KOPT-K1 (cell line): ENCODE results near the gene PYHIN1.

ENCODE experiments used
- H3K27ac ChIP-seq: fragments of 200-600 bp; sonication (generic); 2 replicates; pipeline ENCODE4 v1.5.1; 2016; ENCODE audit warnings: antibody characterized with exemption, mild to moderate bottlenecking, low read depth, low read length; ENCODE audit not compliant: poor library complexity, severe bottlenecking
- H3K36me3 ChIP-seq: fragments of 200-600 bp; sonication (generic); 2 replicates; pipeline ENCODE4 v1.5.1; 2017; ENCODE audit warnings: antibody characterized with exemption, mild to moderate bottlenecking, low read length, moderate library complexity; ENCODE audit not compliant: insufficient read depth
- H3K9me3 ChIP-seq: fragments of 200-600 bp; sonication (generic); 2 replicates; pipeline ENCODE4 v1.5.1; 2017; ENCODE audit warnings: antibody characterized with exemption, low read length, mild to moderate bottlenecking; ENCODE audit not compliant: insufficient read depth, poor library complexity, severe bottlenecking

PYHIN1 gene

DNA sequence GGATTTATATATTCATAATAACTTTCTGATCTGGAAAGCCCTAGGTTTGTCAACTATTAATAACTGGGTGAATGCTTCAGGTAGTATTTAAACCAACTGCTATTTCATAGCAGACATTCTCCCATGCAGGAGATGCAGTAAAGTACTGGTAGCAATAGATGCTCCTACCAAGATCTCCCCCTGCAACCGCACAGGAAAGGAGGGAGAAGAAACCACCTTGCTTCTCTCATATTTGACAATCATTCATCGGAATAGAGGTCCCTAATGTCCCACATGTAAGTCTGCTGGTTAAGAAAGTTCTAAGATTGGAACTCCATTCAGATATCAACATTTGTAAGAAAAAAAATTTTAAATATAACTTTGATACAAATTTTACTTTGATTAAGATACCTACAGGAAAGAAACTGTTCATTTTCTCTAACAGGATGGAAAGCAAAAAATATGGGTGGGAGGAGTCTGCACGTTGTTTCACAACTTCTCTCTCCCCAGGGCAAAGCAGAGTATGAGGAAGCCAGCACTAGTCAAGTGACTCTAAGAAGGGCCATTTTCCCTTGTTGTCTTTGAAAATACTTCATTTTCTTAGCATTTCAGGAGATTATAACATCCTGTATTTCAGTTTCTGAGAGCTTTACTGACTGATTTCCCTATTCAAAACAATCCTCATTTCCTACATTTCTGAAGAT, at the start of gene PYHIN1:
PYHIN1 (plus strand) TSS at position 498 of the 683 bp plus-strand sequence. CDS start 5,359 bp downstream, outside the sequence.
- Histone ChIP-seq H3K27ac (peak within 1 kb of the TSS; percentile 93), H3K36me3 (peaks cover 3% of the 10 kb centered on the region; the same call in 1 of the 2 replicates), H3K9me3 (peaks cover 16% of the 10 kb centered on the region)

DNA sequence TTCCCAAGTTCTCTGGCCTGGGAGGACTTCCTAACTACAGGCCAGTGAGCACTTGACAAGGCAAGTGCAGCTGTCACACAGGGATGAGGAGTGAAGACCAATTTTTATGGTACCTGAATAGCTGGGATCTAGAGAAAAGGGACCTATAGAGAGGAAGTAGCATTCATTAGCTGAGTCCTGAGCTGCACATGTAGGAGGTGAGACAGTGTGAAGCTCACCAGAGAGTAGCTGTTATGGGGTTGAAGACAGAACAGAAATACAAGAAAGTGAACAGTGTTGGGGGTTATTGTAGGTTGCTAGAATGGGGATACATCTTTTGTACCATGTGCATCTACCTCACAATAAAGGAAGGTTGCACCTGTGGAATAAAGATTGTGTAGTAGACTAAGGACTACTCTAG, 37.7 kb upstream of the PYHIN1 start:
- Histone ChIP-seq H3K36me3 (no peaks in the 10 kb centered on the region), H3K27ac (no peak overlapping the region), H3K9me3 (no peaks in the 10 kb centered on the region)

DNA sequence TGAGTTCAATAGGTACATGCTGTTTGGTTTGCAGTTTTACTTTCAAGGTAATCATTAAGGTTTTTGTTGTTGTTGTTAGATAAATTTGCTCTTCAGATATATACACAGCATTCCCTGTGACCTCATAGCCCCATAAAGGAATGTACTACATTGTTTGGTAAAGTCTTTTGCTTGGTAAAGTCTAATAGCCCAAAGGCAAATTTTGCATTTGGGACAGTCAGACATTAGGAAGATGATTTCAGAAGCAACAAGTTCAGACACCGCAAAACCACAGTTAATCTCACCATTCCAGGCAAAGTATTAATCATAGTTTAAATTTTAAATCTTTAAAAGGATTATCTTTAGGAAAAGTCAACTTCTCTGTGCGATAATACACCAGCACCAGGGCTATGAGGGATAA, 32.6 kb upstream of the PYHIN1 start:
- Histone ChIP-seq H3K9me3 (no peaks in the 10 kb centered on the region), H3K27ac (no peak overlapping the region), H3K36me3 (no peaks in the 10 kb centered on the region)

DNA sequence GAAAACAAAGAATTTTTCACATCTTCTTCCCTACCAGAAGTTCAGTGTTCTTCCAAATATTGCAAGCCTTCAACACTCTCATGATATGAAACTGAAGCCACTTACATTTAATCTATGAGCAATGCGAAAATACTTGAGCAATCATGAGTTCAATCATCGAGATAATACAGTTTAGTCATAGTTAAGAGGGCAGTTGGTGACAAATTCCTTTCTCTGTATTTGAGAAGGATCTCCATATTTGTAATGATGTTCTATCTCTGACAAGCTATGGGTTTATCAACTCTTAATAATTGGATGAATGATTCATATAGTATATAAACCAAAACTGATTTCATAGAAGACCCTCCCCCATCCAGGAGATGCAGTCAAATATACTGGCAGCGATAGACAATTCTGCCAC, 29.7 kb upstream of the PYHIN1 start:
- H3K9me3 ChIP-seq: no peaks in the 10 kb centered on the region
- no peaks in the 10 kb centered on the region for H3K36me3 ChIP-seq
- H3K27ac ChIP-seq: no peak overlapping the region

DNA sequence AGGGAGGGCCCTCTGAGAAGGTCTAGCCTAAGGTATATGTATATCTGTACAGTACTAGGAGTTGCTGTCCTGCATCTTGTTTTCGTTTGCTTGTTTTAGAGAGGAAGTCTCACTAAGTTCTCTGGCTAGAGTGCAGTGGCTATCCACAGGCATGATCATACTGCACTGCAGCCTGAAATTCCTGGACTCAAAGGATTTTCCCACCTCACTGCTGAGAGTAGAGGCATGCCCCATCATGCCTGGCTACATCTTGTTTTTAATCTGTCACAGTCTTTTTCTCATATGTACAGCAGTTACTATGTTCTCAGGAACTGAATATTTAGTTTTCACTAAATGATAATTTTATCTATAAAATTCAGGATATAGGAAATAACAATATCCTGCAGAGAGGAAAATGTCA, 15.3 kb upstream of the PYHIN1 start:
- Histone ChIP-seq H3K36me3 (no peaks in the 10 kb centered on the region), H3K9me3 (peaks cover 35% of the 10 kb centered on the region), H3K27ac (no peak overlapping the region)

DNA sequence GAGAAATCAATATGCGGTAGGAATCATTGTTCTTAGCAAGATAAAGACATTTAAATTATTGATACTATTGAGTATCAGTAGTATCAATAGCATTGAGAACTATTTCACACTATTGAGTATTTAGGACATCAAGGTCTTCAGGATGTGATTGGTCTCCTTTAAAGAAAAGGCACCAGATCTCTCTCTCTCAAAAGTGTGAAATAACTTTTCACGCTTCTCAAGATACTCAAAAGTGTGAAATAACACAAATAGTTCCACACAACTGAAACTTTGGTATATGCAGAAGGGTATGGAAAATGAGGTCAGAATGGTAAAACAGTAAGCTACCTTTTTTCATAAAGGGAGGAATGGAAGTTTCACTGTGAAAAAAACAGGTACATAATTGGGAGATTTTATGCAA, 6.7 kb upstream of the PYHIN1 start:
- H3K27ac ChIP-seq: no peak overlapping the region

DNA sequence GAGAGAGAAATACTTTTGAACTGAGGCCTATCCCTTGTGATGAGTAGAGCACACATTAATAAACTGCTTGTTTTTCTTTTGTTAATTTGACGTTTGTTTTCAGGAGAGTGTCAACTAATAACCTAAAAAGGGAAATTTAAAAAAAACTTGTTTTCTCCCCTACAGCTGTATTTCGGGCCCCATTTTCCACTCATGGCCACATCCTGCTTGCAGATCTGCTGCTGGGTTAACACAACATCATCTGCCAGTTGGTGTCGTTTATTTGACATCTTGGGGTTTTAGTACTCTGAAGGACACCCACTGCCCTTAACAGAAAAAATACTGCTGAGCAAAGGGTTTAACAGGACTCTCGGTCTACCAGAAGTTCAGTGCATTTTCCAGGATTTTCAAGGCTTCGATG, 848 bp upstream of the PYHIN1 start:
- Histone ChIP-seq H3K27ac (peak overlapping the region; percentile 93), H3K9me3 (peaks cover 16% of the 10 kb centered on the region), H3K36me3 (no peaks in the 10 kb centered on the region)

More for the DNA sequence above, 6.7 kb upstream of the PYHIN1 start:
- Histone ChIP-seq H3K36me3 (no peaks in the 10 kb centered on the region), H3K9me3 (peaks cover 32% of the 10 kb centered on the region)

DNA sequence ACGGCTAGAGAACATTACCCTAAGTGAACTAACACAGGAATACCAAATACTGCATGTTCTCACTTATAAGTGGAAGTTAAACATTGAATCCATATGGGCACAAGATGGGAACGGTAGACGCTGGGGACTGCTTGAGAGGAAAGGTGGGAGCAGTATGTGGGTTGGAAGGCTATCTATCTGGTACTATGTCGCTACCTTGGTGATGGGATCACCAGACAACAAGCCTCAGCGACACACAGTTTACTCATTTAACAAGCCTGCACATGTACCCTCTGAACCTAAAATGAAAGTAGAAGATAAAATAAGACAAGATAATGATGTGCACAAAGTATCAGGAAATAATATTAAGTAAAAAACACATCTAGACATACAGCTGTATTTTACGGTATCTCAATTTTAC, 819 bp downstream of the PYHIN1 start:
- H3K27ac ChIP-seq: peak overlapping the region; percentile 93
- H3K36me3 ChIP-seq: peaks cover 11% of the 10 kb centered on the region
- peaks cover 7% of the 10 kb centered on the region for H3K9me3 ChIP-seq

DNA sequence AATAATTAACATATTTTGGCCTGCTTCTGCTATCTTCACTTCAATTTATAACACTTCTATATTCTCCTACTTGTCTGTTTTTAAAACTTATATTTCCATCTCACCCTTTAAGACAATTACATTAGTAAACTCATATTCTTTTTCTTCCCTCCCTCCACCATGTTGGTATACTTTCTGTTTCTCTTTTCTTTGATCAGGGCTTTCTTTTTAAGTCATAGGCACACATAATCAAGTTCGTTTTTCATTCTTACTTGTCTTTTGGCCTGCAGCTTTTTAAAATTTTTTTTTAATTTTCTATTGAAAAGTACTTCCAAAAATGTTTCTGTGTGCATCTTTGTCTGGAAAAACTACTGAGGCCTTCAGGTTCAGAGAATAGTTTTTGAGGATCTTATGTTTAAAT, 2.3 kb downstream of the PYHIN1 start:
- Histone ChIP-seq H3K27ac (peak overlapping the region; percentile 93), H3K36me3 (peaks cover 22% of the 10 kb centered on the region), H3K9me3 (no peaks in the 10 kb centered on the region)

DNA sequence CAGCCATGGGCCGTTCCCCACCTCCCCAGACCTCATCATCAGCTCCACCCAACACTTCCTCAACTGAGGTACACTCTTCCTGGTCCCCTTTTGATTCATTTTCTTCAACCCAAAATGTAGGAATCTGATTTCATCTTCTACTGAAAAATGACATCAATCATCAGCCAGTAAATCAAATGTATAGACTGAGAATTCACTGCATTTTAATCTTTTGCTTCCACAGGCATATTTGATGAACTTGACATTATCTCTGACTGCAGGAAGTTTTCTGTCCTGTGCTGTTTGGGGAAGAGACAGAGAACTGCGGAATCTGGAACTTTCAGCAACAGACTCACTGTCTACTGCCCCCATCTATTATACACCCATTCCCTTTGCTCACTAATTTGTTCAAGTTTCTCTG, 7.8 kb downstream of the PYHIN1 start:
- Histone ChIP-seq H3K36me3 (peaks cover 73% of the 10 kb centered on the region), H3K27ac (no peak overlapping the region), H3K9me3 (no peaks in the 10 kb centered on the region)

DNA sequence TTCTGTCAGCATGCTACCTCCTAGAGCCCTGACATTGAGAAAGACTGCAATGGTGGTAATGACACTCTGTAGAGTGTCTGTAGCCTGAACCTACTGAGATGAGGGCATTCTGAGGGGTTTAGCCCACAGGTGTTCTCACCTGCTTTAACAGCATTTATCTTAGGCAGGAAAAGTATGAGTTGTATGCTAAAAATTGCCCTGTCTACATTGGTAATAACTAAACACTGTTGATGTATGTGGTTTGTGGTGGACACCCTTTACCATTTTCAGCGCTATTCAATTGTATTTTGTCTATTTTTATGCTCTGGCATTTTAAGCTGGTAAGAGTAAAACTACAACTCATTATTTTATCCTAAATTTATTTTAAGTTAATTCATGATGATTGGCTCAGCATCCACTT, 10.0 kb downstream of the PYHIN1 start:
- Histone ChIP-seq H3K36me3 (peaks cover 91% of the 10 kb centered on the region), H3K9me3 (no peaks in the 10 kb centered on the region)

DNA sequence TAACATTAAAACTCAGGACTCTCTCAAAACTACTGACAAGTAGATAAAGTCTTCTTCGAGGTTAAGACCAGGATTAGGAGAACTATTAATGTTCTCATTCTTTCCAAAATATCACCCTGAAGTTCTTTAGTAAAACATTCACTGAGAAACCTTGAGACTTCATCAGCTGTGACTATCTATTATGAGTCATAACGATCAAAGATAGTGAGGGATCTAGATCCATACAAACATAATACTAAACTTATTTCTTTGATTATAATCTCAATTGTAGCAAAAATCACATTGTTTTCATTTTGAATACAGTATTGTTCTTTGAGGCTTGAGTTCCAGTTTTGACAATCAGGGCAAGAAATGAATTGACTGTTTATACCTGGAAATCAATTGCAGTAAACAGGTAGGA, 11.1 kb downstream of the PYHIN1 start:
- H3K36me3 ChIP-seq: peaks cover 92% of the 10 kb centered on the region
- H3K9me3 ChIP-seq: no peaks in the 10 kb centered on the region
- H3K27ac ChIP-seq: no peak overlapping the region

More for the DNA sequence above, 10.0 kb downstream of the PYHIN1 start:
- no peak overlapping the region for H3K27ac ChIP-seq

DNA sequence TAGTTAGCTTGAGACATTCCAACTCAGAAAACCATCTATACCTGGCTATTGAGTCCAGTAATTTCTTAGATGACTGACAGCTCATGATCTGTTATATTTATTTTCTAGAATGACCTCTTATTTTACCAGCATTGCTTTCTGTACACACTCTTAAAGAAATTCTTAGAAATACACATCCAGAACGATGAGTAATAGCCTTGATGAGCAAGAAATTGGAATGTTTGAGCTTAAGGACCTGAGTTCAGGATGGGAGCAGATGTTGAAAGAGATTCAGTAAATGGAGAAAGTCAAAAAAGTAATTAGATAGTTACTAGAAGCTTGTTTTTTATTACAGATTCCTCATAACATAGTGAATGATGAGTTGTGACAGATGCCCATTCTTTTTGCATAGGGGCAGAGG, 11.7 kb downstream of the PYHIN1 start:
- Histone ChIP-seq H3K9me3 (no peaks in the 10 kb centered on the region), H3K36me3 (peaks cover 95% of the 10 kb centered on the region), H3K27ac (no peak overlapping the region)

DNA sequence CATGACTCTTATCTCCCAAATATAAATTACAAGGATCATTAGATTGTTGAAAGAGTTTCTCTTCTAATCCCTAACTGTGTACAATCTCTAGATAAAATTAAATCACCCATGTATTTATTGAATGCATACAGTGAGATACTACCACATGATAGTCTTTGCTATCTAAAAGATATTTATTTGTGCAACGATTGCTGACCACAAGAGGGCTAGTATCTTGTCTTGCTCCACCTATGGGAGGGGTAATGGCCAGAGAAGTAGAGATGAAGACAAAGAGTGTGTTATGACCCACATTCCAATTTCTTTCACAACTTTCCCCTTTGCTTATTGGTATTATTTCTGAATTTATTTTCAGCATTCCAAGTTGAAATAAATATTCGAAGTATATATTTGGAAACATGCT, 13.7 kb downstream of the PYHIN1 start:
- Histone ChIP-seq H3K27ac (no peak overlapping the region), H3K9me3 (peaks cover 4% of the 10 kb centered on the region), H3K36me3 (peaks cover 95% of the 10 kb centered on the region)

DNA sequence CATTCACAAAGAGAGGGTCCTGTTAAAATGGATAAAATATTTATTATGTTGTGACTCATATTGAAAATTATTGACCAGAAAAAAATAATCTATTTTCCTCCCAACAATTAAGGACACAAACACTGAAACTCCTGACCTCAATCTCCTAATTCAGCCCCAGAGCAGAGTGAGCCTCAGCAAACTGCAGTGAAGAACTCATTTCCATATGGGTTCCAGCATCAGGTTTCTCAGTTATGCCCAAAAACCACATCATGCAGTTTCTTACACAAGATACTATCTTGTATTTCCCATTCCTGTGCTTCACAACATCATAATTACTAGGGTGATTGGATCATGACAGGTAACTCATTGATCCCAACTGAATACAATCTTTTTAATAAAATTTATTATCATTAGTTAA, 15.4 kb downstream of the PYHIN1 start:
- H3K27ac ChIP-seq: no peak overlapping the region
- H3K9me3 ChIP-seq: peaks cover 7% of the 10 kb centered on the region
- H3K36me3 ChIP-seq: peaks cover 99% of the 10 kb centered on the region

DNA sequence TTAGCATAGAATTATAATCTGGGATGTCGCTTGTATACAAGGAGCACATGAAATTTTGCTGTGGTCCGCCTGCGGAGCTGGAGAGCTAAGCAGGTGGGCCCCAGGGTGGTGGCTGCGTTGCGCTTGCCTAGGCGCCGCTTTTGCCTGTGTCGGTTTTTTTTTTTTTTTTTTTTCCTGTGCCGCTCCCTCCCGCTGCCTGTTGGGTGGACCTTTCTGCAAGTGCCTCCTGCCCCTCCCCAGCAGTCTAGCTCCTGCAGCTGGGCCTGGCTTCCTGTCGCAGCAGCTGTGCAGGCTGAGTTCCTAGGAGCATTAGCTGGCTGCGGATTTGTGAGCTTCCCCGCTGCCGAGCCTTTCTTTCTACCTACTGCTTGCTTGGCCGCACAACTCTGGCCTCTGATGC, 20.6 kb downstream of the PYHIN1 start:
- H3K36me3 ChIP-seq: peaks cover 57% of the 10 kb centered on the region
- H3K27ac ChIP-seq: peak overlapping the region; percentile 68
- peaks cover 15% of the 10 kb centered on the region for H3K9me3 ChIP-seq
